GM12875 (cell line): Measurements from ENCODE around the gene TMEM92.

ENCODE experiments used
- H3K4me3 ChIP-seq: one replicate; pipeline ENCODE4 v1.5.1; 2011; ENCODE audit warnings: low read depth, low read length, control low read depth
- CTCF ChIP-seq: IDR thresholded peaks from 2 replicates; pipeline ENCODE4 v1.5.1; 2011; ENCODE audit warnings: low read depth, mild to moderate bottlenecking, control low read depth, inconsistent platforms, low read length, moderate library complexity, borderline replicate concordance; ENCODE audit not compliant: insufficient read depth

TMEM92 gene

GRCh38 chr17:50328363-50329325 lies 54.4 kb downstream of the TMEM92 start:
- no peak for TF ChIP-seq CTCF
- H3K4me3 ChIP-seq: no peak overlapping the region

GRCh38 chr17:50329716-50330115 lies 55.5 kb downstream of the TMEM92 start:
- H3K4me3 ChIP-seq: no peak overlapping the region
- TF ChIP-seq CTCF: no peak

GRCh38 chr17:50330151-50330775 lies 56.0 kb downstream of the TMEM92 start:
- no peak overlapping the region for H3K4me3 ChIP-seq
- no peak for TF ChIP-seq CTCF
